HL-60/S4 (cell line): ENCODE data around the gene FBXL19.

Experiments used
- in situ Hi-C: fragments of 300-500 bp; cut with MboI; formaldehyde crosslinking; loops from 2 replicates; pipeline ENCODE4 v1.14.3; 2022; ENCODE audit warnings: low sequenced_read_pairs

Gene FBXL19

GRCh38 chr16:30942426-30942806 is 19.0 kb downstream of the FBXL19 start:
- in situ Hi-C loops: no loop called here

- in situ Hi-C loops: no loop called here
Measured at GRCh38 chr16:30944352-30944751, 21.0 kb downstream of the FBXL19 start.

- in situ Hi-C loops: no loop called here
Measured at GRCh38 chr16:30946671-30947540, 23.5 kb downstream of the FBXL19 start.

- in situ Hi-C loops: no loop called here
Measured at GRCh38 chr16:30947541-30947858, 24.1 kb downstream of the FBXL19 start.

- in situ Hi-C loops: no loop called here
Measured at GRCh38 chr16:30947859-30948666, 24.7 kb downstream of the FBXL19 start.

- in situ Hi-C loops: no loop called here
Measured at GRCh38 chr16:30948667-30949649, 25.6 kb downstream of the FBXL19 start, which contains the start of gene ORAI3. TSS of gene ORAI3 (plus strand) at chr16:30949068. CDS start at chr16:30949290, 222 bp downstream.

- in situ Hi-C loops: loop anchor here (10.0 to 25.0 kb wide), 2 partner anchors 487 to 925 kb away; partner anchors contain the start of genes COX6A2, ZNF267 and ZNF843
Measured at GRCh38 chr16:30949650-30950515, 26.5 kb downstream of the FBXL19 start.

- in situ Hi-C loops: loop anchor here (10.0 to 25.0 kb wide), 2 partner anchors 487 to 924 kb away; partner anchors contain the start of genes COX6A2, ZNF267 and ZNF843
Measured at GRCh38 chr16:30950516-30951065, 27.2 kb downstream of the FBXL19 start.

- in situ Hi-C loops: loop anchor here (10.0 to 25.0 kb wide), 2 partner anchors 486 to 924 kb away; partner anchors contain the start of genes COX6A2, ZNF267 and ZNF843
Measured at GRCh38 chr16:30951193-30951592, 27.8 kb downstream of the FBXL19 start.

GRCh38 chr16:30951750-30952149 is 28.4 kb downstream of the FBXL19 start:
- in situ Hi-C loops: loop anchor here (10.0 to 25.0 kb wide), 2 partner anchors 486 to 923 kb away; partner anchors contain the start of genes COX6A2, ZNF267 and ZNF843

- in situ Hi-C loops: loop anchor here (10.0 to 25.0 kb wide), 2 partner anchors 484 to 922 kb away; partner anchors contain the start of genes COX6A2, ZNF267 and ZNF843
Measured at GRCh38 chr16:30953111-30953510, 29.7 kb downstream of the FBXL19 start.

- in situ Hi-C loops: loop anchor here (10.0 to 25.0 kb wide), 2 partner anchors 484 to 921 kb away; partner anchors contain the start of genes COX6A2, ZNF267 and ZNF843
Measured at GRCh38 chr16:30953511-30954124, 30.2 kb downstream of the FBXL19 start.

GRCh38 chr16:30954993-30955392 is 31.6 kb downstream of the FBXL19 start:
- in situ Hi-C loops: loop anchor here (10.0 to 25.0 kb wide), 2 partner anchors 482 to 920 kb away; partner anchors contain the start of genes COX6A2, ZNF267 and ZNF843

GRCh38 chr16:30956601-30957455 is 33.5 kb downstream of the FBXL19 start:
- in situ Hi-C loops: loop anchor here (10.0 to 25.0 kb wide), 2 partner anchors 480 to 918 kb away; partner anchors contain the start of genes COX6A2, ZNF267 and ZNF843

GRCh38 chr16:30957456-30958174 is 34.2 kb downstream of the FBXL19 start, which contains the start of gene SETD1A:
TSS of gene SETD1A (plus strand) at chr16:30957754. CDS start at chr16:30958732, 978 bp downstream.
- in situ Hi-C loops: loop anchor here (10.0 to 25.0 kb wide), 2 partner anchors 480 to 917 kb away; partner anchors contain the start of genes COX6A2, ZNF267 and ZNF843
